K562 (cell line): ENCODE data around the gene ATXN1. TPM values are rescaled to one million over a fixed set of nuclear protein-coding genes. Genes with fewer than 3 reads are reported as not detected.

Experiments
- ATAC-seq: fragments of 200-7000 bp; cut with Tn5 transposase; 3 replicates; pipeline ENCODE4 v1.9.1; 2020; ENCODE audit warnings: moderate library complexity
- BruUV-seq: library from RNA; stranded (reverse); fragments of 400-500 nt; replicated peaks from 2 replicates; lab custom pipeline; 2021; lab: Mats Ljungman, UMichigan
- CTCF ChIA-PET: fragments of 300-600 bp; formaldehyde crosslinking; extraction: SDS; loops from one replicate; lab custom pipeline; 2021; ENCODE audit warnings: low intra/inter-chr PET ratio; lab: Yijun Ruan, JAX
- POLR2A ChIA-PET: fragments of 300-600, 350-650 bp; sonication (Branson Sonifier 250); formaldehyde crosslinking; extraction: SDS; loops from one replicate; lab custom pipeline; 2021; ENCODE audit warnings: antibody characterized with exemption, inconsistent platforms; lab: Yijun Ruan, JAX
- DNase-seq, 4 experiments: peaks; one replicate each; pipeline versions ENCODE4 v3.0.0 to v3.0.0-alpha.2; 2011 to 2018; ENCODE audit warnings: low spot score in 3 of 4, mixed read lengths in 3 of 4; ENCODE audit errors: extremely low read depth in 1 of 4
- FAIRE-seq: peaks from 2 replicates; lab custom pipeline; 2011; peaks lifted over from hg19 to GRCh38; lab: Jason Lieb, UNC
- H2AFZ ChIP-seq: 2 replicates; pipeline ENCODE4 v1.6.0; 2011; ENCODE audit warnings: low read depth, low read length, control low read depth, inconsistent platforms
- H3K27ac ChIP-seq: fragments of 200-600 bp; 3 replicates; pipeline ENCODE4 v1.8.0; 2011; ENCODE audit warnings: low read depth, mild to moderate bottlenecking, control low read depth, inconsistent platforms, low read length, moderate library complexity, mixed read lengths; ENCODE audit errors: extremely low read depth
- H3K27me3 ChIP-seq, 2 experiments: fragments of 300-600 bp in 1 of 2; 2 replicates in 1 of 2; 3 replicates in 1 of 2; pipeline versions ENCODE4 v1.6.0 to v1.8.0; 2011; ENCODE audit warnings: inconsistent platforms in 2 of 2, low read length in 2 of 2, mild to moderate bottlenecking in 1 of 2, mixed read lengths in 1 of 2, moderate library complexity in 1 of 2; ENCODE audit not compliant: control insufficient read depth in 2 of 2, insufficient read depth in 2 of 2
- H3K36me3 ChIP-seq: fragments of 300-600 bp; 3 replicates; pipeline ENCODE4 v1.8.0; 2011; ENCODE audit warnings: mild to moderate bottlenecking, low read length, inconsistent platforms; ENCODE audit not compliant: control insufficient read depth, insufficient read depth
- H3K4me1 ChIP-seq, 2 experiments: fragments of 200-600 bp in 1 of 2; replicated peaks in 1 of 2; 2 replicates in 1 of 2; 3 replicates in 1 of 2; pipeline versions ENCODE4 v1.5.1 to v1.8.0; 2011; ENCODE audit warnings: inconsistent platforms in 2 of 2, low read length in 2 of 2, mild to moderate bottlenecking in 1 of 2, mixed read lengths in 1 of 2, moderate library complexity in 1 of 2; ENCODE audit not compliant: control insufficient read depth in 2 of 2, insufficient read depth in 2 of 2
- H3K4me2 ChIP-seq: 2 replicates; pipeline ENCODE4 v1.6.1; 2011; ENCODE audit warnings: low read length, control low read depth, inconsistent platforms, mixed read lengths; ENCODE audit not compliant: insufficient read depth
- H3K4me3 ChIP-seq: fragments of 200-600 bp; sonication (generic), shearing (Covaris generic); 2 replicates; pipeline ENCODE4 v1.5.1; 2016; ENCODE audit warnings: control low read depth, inconsistent platforms
- H3K79me2 ChIP-seq: fragments of 200-600 bp; 3 replicates; pipeline ENCODE4 v1.8.0; 2011; ENCODE audit warnings: low read length, inconsistent platforms; ENCODE audit not compliant: control insufficient read depth, insufficient read depth
- H3K9ac ChIP-seq, 2 experiments: 2 replicates each; pipeline versions ENCODE4 v1.6.0 to v1.6.1; 2011; ENCODE audit warnings: low read depth in 2 of 2, low read length in 2 of 2, control low read depth in 1 of 2, inconsistent platforms in 1 of 2, mild to moderate bottlenecking in 1 of 2, mixed read lengths in 1 of 2; ENCODE audit not compliant: insufficient read depth in 1 of 2
- H3K9me1 ChIP-seq: one replicate; pipeline ENCODE4 v1.6.0; 2011; ENCODE audit warnings: inconsistent platforms, mild to moderate bottlenecking, low read length, moderate library complexity; ENCODE audit not compliant: control insufficient read depth, insufficient read depth
- H3K9me3 ChIP-seq: replicated peaks from 2 replicates; pipeline ENCODE4 v1.5.1; 2011; ENCODE audit warnings: low read depth, low read length, inconsistent platforms; ENCODE audit not compliant: control insufficient read depth, insufficient read depth
- H4K20me1 ChIP-seq: replicated peaks from 2 replicates; pipeline ENCODE4 v1.6.1; 2011; ENCODE audit warnings: low read length, inconsistent platforms, mixed read lengths; ENCODE audit not compliant: control insufficient read depth, insufficient read depth
- BRF1 ChIP-seq: IDR thresholded peaks from 3 replicates; pipeline ENCODE4 v1.6.1; 2011; ENCODE audit warnings: borderline replicate concordance, mild to moderate bottlenecking; ENCODE audit not compliant: insufficient read length; ENCODE audit errors: extremely low read depth
- FOXP1 ChIP-seq: sonication (generic); formaldehyde crosslinking; IDR thresholded peaks from 2 replicates; pipeline ENCODE4 v1.8.0; 2022; ENCODE audit warnings: mild to moderate bottlenecking, missing genetic modification reagents
- HDAC1 ChIP-seq, 2 experiments: fragments of 450-650 bp; IDR thresholded peaks; 2 replicates each; pipeline ENCODE4 v1.6.1; 2016 to 2017; ENCODE audit warnings: inconsistent platforms in 1 of 2, mild to moderate bottlenecking in 1 of 2, moderate library complexity in 1 of 2
- HMGXB4 ChIP-seq: sonication (generic); formaldehyde crosslinking; IDR thresholded peaks from 2 replicates; pipeline ENCODE4 v1.8.1; 2023; ENCODE audit warnings: mild to moderate bottlenecking, missing genetic modification reagents
- MCM3 ChIP-seq: fragments of 450-650 bp; IDR thresholded peaks from 2 replicates; pipeline ENCODE4 v1.6.1; 2016
- SMAD2 ChIP-seq: fragments of 150-350 bp; IDR thresholded peaks from 2 replicates; pipeline ENCODE4 v1.6.1; 2014; ENCODE audit warnings: low read depth, mild to moderate bottlenecking, low read length
- SMAD3 ChIP-seq: fragments of 450-650 bp; formaldehyde crosslinking; conservative IDR thresholded peaks from 2 replicates; pipeline ENCODE4 v1.4.0; 2020; ENCODE audit warnings: mild to moderate bottlenecking
- ZNF197 ChIP-seq: fragments of 200-800 bp; sonication (Bioruptor generic); IDR thresholded peaks from 2 replicates; pipeline ENCODE4 v1.6.1; 2016; ENCODE audit warnings: low read depth, missing genetic modification characterization, missing compliant biosample characterization
- WGBS: fragments of 100-300 bp; shearing (Covaris generic); methylation state at CpG from one replicate; pipeline ENCODE4 v1.1.6; 2016; ENCODE audit warnings: low coverage, mixed read lengths; ENCODE audit not compliant: insufficient coverage; ENCODE audit errors: missing lambda C conversion rate; 5-methylcytosine and 5-hydroxymethylcytosine counted together
- in situ Hi-C: fragments of 300-500 bp; cut with MboI; formaldehyde crosslinking; loops from 4 replicates; pipeline ENCODE4 v1.15.0; 2018; ENCODE audit warnings: inconsistent platforms, mixed read lengths
- intact Hi-C: fragments of 100-400 bp; cut with micrococcal nuclease; formaldehyde crosslinking; loops from 2 replicates; pipeline ENCODE4 v1.14.2; 2022
- polyA plus RNA-seq, 8 experiments: library from polyadenylated mRNA; depleted of rRNA in 4 of 8; stranded (reverse) in 5 of 8; unstranded in 3 of 8; fragments of >200 nt; fragmentation: Nextera tagmentation in 2 of 8; fragmentation: Illumina TruSeq in 1 of 8; extraction: Ambion mirVana in 2 of 8; extraction: Trizol in 1 of 8; gene quantifications; 2 replicates each; pipeline versions ENCODE4 v1.2.1 to v1.2.3, GENCODE V29; 2011 to 2014; ENCODE audit warnings: inconsistent platforms in 1 of 8, missing spikeins in 1 of 8
- total RNA-seq, 7 experiments: library from RNA; depleted of rRNA in 6 of 7; stranded (reverse); fragments of >200 nt in 6 of 7; fragmentation: Illumina TruSeq in 2 of 7; extraction: Trizol in 2 of 7; gene quantifications; 2 replicates each; pipeline versions ENCODE4 v1.2.1 to v1.2.3, GENCODE V29; 2011 to 2021; ENCODE audit warnings: low replicate concordance in 1 of 7
- TF ChIP-seq, protein P1 (sequence below): fragments of 250-450 bp; sonication (Bioruptor Pico); IDR thresholded peaks from 2 replicates; pipeline ENCODE4 v1.5.0; 2021

ATXN1 gene
- total and polyA plus RNA-seq, 9 of the 15 experiments (the other 6 are each of a cell fraction or from before 2014, with no cell fraction given) = under 0.01 to 1.2 (median 0.58) TPM

DNA sequence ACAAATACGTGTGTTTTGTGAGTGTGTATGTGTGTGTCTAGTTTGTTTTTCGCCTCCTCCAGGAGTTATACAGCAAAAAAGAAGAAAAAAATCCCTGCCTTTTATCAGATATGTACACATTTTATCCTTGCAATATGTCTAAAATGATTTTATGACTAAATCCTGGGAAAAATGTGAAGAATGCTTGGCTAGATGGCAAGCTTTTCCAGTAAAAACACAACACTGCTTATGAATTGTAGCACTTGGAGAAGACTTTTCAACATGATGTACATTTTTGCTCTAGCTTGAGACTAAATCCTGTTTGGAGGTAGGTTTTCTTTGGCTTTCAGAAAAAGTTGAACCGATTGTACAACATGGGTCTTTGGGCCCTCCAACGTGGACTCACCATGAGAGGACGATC, 362.7 kb downstream of the ATXN1 start:
- H3K9ac ChIP-seq = no peak overlapping the region
- H3K36me3 ChIP-seq = no peaks in the 10 kb centered on the region
- in situ Hi-C loops (no loop called here), intact Hi-C loops (no loop called here)
- no peak overlapping the region for H2AFZ ChIP-seq
- H3K4me2 ChIP-seq = no peak overlapping the region
- H3K9me1 ChIP-seq = no peaks in the 10 kb centered on the region
- DNase-seq = no peak
- H3K9me3 ChIP-seq = no peaks in the 10 kb centered on the region
- no peaks in the 10 kb centered on the region for H4K20me1 ChIP-seq
- no peak for FAIRE-seq
- TF ChIP-seq ZNF197 (CRISPR knock-in tag) (no peak), HDAC1 (IDR thresholded peaks at IDR 0.05) (no peak), MCM3 (no peak), SMAD3 (CRISPR knock-in tag) (no peak), BRF1 (no peak), SMAD2 (no peak), HMGXB4 (no peak), FOXP1 (CRISPR knock-in tag) (no peak)
- TF ChIP-seq, protein P1, sequence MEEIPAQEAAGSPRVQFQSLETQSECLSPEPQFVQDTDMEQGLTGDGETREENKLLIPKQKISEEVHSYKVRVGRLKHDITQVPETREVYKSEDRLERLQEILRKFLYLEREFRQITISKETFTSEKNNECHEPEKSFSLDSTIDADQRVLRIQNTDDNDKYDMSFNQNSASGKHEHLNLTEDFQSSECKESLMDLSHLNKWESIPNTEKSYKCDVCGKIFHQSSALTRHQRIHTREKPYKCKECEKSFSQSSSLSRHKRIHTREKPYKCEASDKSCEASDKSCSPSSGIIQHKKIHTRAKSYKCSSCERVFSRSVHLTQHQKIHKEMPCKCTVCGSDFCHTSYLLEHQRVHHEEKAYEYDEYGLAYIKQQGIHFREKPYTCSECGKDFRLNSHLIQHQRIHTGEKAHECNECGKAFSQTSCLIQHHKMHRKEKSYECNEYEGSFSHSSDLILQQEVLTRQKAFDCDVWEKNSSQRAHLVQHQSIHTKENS (CRISPR knock-in tag) = no peak
- TF ChIP-seq, all 486 proteins: peak for 0
- Histone ChIP-seq H3K4me3 (no peak overlapping the region), H3K27ac (no peak overlapping the region), H3K4me1 (no peaks in the 10 kb centered on the region), H3K27me3 (peaks cover 6 to 11% of the 10 kb centered on the region in 2 experiments; a peak in 4 of 5 replicates), H3K79me2 (no peaks in the 10 kb centered on the region)
- no TSS peak for BruUV-seq
- no peak for ATAC-seq
- ChIA-PET POLR2A (interaction anchor here (2.1 kb wide), 1 partner anchor 11 kb away, joined by 11 read pairs; no protein-coding TSS in a partner anchor), CTCF (no interaction called here)
- 1% methylated on average over 5 of the region's 5 CpGs for WGBS
